ENCODE data around the gene B9D2.

Gene B9D2

DNA sequence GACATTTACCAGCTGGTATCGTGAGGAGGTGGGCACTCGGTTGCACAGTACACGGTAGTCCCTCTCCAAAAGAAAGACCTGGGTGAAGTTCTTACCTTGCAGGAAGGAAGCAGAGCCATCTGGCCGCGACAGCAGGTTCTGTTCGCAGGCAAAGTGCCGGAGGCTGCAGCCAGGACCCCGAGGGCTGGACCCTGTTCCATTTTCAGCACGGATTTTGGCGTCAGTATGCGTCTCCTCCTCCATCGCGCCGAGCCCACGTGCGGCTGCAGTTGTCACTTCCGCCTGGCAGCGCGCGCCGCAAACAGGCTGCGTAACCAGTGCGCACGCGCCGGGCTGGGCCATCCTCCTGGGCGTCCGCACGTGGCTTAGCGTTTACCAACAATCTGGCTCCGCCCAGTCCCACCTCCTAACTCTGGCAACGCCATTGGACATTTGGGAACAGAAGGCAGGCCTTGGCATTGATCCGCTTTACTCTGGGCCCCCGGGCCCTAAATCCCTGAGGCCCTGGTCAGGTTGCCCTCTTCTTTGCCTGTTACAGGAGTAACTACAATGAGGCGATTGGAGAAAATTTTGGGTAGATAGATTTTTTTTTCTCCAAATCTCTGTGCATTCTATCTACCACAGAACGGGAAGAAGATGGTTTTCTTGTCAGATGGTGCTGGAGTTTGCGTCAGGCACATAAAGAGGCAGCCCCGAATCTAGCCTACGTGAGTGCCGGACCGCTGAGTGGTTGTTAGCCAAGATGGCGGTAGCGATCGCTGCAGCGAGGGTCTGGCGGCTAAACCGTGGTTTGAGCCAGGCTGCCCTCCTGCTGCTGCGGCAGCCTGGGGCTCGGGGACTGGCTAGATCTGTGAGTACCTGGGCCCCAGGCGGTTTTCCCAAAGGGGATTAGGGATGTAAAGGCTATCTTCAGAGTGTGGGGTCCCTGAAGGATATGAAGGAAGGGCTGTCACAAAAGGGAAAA is 33.4 kb upstream of the B9D2 start, which contains the start of the genes BCKDHA and EXOSC5 (continued):
- TF ChIP-seq, protein P1, sequence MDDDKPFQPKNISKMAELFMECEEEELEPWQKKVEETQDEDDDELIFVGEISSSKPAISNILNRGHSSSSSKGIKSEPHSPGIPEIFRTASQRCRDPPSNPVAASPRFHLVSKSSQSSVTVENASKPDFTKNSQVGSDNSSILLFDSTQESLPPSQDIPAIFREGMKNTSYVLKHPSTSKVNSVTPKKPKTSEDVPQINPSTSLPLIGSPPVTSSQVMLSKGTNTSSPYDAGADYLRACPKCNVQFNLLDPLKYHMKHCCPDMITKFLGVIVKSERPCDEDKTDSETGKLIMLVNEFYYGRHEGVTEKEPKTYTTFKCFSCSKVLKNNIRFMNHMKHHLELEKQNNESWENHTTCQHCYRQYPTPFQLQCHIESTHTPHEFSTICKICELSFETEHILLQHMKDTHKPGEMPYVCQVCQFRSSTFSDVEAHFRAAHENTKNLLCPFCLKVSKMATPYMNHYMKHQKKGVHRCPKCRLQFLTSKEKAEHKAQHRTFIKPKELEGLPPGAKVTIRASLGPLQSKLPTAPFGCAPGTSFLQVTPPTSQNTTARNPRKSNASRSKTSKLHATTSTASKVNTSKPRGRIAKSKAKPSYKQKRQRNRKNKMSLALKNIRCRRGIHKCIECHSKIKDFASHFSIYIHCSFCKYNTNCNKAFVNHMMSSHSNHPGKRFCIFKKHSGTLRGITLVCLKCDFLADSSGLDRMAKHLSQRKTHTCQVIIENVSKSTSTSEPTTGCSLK (tag by site-specific recombination; IDR thresholded peaks at IDR 0.05), result no peak
- TF ChIP-seq ZNF350 (tag by site-specific recombination; IDR thresholded peaks at IDR 0.05) (no peak), ZNF549 (tag by site-specific recombination; IDR thresholded peaks at IDR 0.05) (no peak), ZNF837 (tag by site-specific recombination; IDR thresholded peaks at IDR 0.05) (no peak), SP3 (tag by site-specific recombination; IDR thresholded peaks at IDR 0.05) (peak; percentile 99), ZNF585B (tag by site-specific recombination; IDR thresholded peaks at IDR 0.05) (no peak), ZNF670 (tag by site-specific recombination; IDR thresholded peaks at IDR 0.05; ENCODE audit: low read depth) (no peak), ZBTB21 (tag by site-specific recombination; IDR thresholded peaks at IDR 0.05) (peak; percentile 39), ZNF664 (tag by site-specific recombination; IDR thresholded peaks at IDR 0.05) (no peak), GLIS2 (tag by site-specific recombination; IDR thresholded peaks at IDR 0.05) (no peak), ZNF311 (tag by site-specific recombination; IDR thresholded peaks at IDR 0.05; ENCODE audit: borderline replicate concordance) (no peak), BCL11B (tag by site-specific recombination; IDR thresholded peaks at IDR 0.05; ENCODE audit: low read depth) (no peak), ZNF624 (tag by site-specific recombination; IDR thresholded peaks at IDR 0.05) (no peak), ZNF366 (tag by site-specific recombination; conservative IDR thresholded peaks at IDR 0.05) (no peak), ZNF37A (tag by site-specific recombination; IDR thresholded peaks at IDR 0.05) (no peak), MZF1 (tag by site-specific recombination; IDR thresholded peaks at IDR 0.05; ENCODE audit: borderline replicate concordance) (no peak), ZNF24 (tag by site-specific recombination; IDR thresholded peaks at IDR 0.05) (peak; percentile 96), ZNF580 (tag by site-specific recombination; IDR thresholded peaks at IDR 0.05) (peak; percentile 17; the same call in 1 of the 2 replicates), ZNF514 (tag by site-specific recombination; IDR thresholded peaks at IDR 0.05) (no peak), YY1 (tag by site-specific recombination; IDR thresholded peaks at IDR 0.05) (peak; percentile 93), ZNF433 (tag by site-specific recombination; IDR thresholded peaks at IDR 0.05; ENCODE audit: low read depth) (no peak), PRDM1 (tag by site-specific recombination; IDR thresholded peaks at IDR 0.05) (no peak), ZNF211 (tag by site-specific recombination; IDR thresholded peaks at IDR 0.05; ENCODE audit: low read depth) (no peak), ZSCAN30 (tag by site-specific recombination; IDR thresholded peaks at IDR 0.05) (peak; percentile 75), ZSCAN23 (tag by site-specific recombination; IDR thresholded peaks at IDR 0.05) (no peak), ZNF19 (tag by site-specific recombination; IDR thresholded peaks at IDR 0.05; ENCODE audit: low read depth) (no peak), ZNF629 (tag by site-specific recombination; IDR thresholded peaks at IDR 0.05) (peak; percentile 76), ZNF140 (tag by site-specific recombination; IDR thresholded peaks at IDR 0.05) (no peak), ZNF510 (tag by site-specific recombination; IDR thresholded peaks at IDR 0.05; ENCODE audit: insufficient replicate concordance) (no peak), ZNF488 (tag by site-specific recombination; IDR thresholded peaks at IDR 0.05) (no peak), ZNF843 (tag by site-specific recombination; IDR thresholded peaks at IDR 0.05) (peak; percentile 33), ZNF571 (tag by site-specific recombination; IDR thresholded peaks at IDR 0.05) (no peak), BCL11A (tag by site-specific recombination; IDR thresholded peaks at IDR 0.05; ENCODE audit: low read depth) (no peak), GLIS1 (tag by site-specific recombination; IDR thresholded peaks at IDR 0.05) (peak; percentile 40), ZNF10 (tag by site-specific recombination; IDR thresholded peaks at IDR 0.05) (peak; percentile 26; the same call in 1 of the 2 replicates)
- TF ChIP-seq, protein P2, sequence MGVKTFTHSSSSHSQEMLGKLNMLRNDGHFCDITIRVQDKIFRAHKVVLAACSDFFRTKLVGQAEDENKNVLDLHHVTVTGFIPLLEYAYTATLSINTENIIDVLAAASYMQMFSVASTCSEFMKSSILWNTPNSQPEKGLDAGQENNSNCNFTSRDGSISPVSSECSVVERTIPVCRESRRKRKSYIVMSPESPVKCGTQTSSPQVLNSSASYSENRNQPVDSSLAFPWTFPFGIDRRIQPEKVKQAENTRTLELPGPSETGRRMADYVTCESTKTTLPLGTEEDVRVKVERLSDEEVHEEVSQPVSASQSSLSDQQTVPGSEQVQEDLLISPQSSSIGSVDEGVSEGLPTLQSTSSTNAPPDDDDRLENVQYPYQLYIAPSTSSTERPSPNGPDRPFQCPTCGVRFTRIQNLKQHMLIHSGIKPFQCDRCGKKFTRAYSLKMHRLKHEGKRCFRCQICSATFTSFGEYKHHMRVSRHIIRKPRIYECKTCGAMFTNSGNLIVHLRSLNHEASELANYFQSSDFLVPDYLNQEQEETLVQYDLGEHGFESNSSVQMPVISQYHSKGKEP (tag by site-specific recombination; IDR thresholded peaks at IDR 0.05), result peak; percentile 64; the same call in 1 of the 2 replicates
